Calu3 (cell line): ENCODE data around the gene CD80. TPM values are rescaled to one million over a fixed set of nuclear protein-coding genes. Genes with fewer than 3 reads are reported as not detected.

Source experiments
- Bru-seq: library from RNA; stranded (reverse); fragments of 400-500 nt; gene quantifications from one replicate; lab custom pipeline; 2021; lab: Mats Ljungman, UMichigan
- BruChase-seq, 2 experiments: library from RNA; stranded (reverse); fragments of 400-500 nt; gene quantifications; one replicate each; lab custom pipeline; 2021; lab: Mats Ljungman, UMichigan
- BruUV-seq: library from RNA; stranded (reverse); fragments of 400-500 nt; replicated peaks from 2 replicates; lab custom pipeline; 2021; lab: Mats Ljungman, UMichigan
- CTCF ChIA-PET: fragments of 300-600 bp; sonication (Branson Sonifier 250); formaldehyde crosslinking; loops from one replicate; lab custom pipeline; 2022; ENCODE audit warnings: antibody characterized with exemption; lab: Charles Lee
- DNase-seq: peaks from one replicate; pipeline ENCODE4 v3.0.0; 2022
- H3K27ac Mint-ChIP-seq: one replicate; pipeline ENCODE4 v1.8.0; 2022; ENCODE audit warnings: mixed read lengths; ENCODE audit not compliant: unreplicated experiment
- H3K27me3 Mint-ChIP-seq: one replicate; pipeline ENCODE4 v1.8.0; 2022; ENCODE audit warnings: mixed read lengths; ENCODE audit not compliant: unreplicated experiment
- H3K36me3 Mint-ChIP-seq: one replicate; pipeline ENCODE4 v1.8.0; 2022; ENCODE audit warnings: mild to moderate bottlenecking, moderate library complexity, mixed read lengths; ENCODE audit not compliant: insufficient read depth, unreplicated experiment
- H3K4me1 Mint-ChIP-seq: one replicate; pipeline ENCODE4 v1.8.0; 2022; ENCODE audit warnings: mild to moderate bottlenecking, low read depth, mixed read lengths; ENCODE audit not compliant: unreplicated experiment
- H3K4me3 Mint-ChIP-seq: one replicate; pipeline ENCODE4 v1.8.0; 2022; ENCODE audit warnings: mild to moderate bottlenecking, low read depth, moderate library complexity, mixed read lengths; ENCODE audit not compliant: unreplicated experiment
- H3K9me3 Mint-ChIP-seq: one replicate; pipeline ENCODE4 v1.8.0; 2022; ENCODE audit warnings: low read depth, mixed read lengths; ENCODE audit not compliant: unreplicated experiment
- intact Hi-C: fragments of 100-400 bp; cut with micrococcal nuclease; formaldehyde crosslinking; loops from one replicate; pipeline ENCODE4 v1.10.0; 2022; ENCODE audit not compliant: unreplicated experiment
- long read RNA-seq: library from polyadenylated mRNA; stranded (forward); transcript quantifications from one replicate; pipeline ENCODE4 v2.0.0, GENCODE V29; 2022
- total RNA-seq: library from RNA; stranded (reverse); gene quantifications from 2 replicates; pipeline ENCODE4 v1.2.3, GENCODE V29; 2022
- TF ChIP-seq, protein P1 (sequence below): fragments of 200-600 bp; IDR thresholded peaks from one replicate; pipeline ENCODE4 v1.8.0; 2022; ENCODE audit warnings: antibody characterized with exemption; ENCODE audit not compliant: unreplicated experiment

CD80 gene, protein sequence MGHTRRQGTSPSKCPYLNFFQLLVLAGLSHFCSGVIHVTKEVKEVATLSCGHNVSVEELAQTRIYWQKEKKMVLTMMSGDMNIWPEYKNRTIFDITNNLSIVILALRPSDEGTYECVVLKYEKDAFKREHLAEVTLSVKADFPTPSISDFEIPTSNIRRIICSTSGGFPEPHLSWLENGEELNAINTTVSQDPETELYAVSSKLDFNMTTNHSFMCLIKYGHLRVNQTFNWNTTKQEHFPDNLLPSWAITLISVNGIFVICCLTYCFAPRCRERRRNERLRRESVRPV
- total RNA-seq (not detected in 2 replicates), Bru-seq, nascent RNA (percentile 7 among the genes with signal in this experiment), BruChase-seq, experiment 1, labeled RNA remaining after a 6-hour chase (not detected), BruChase-seq, experiment 2, labeled RNA remaining after a 2-hour chase (not detected)
- long read RNA-seq = 0 reads

DNA sequence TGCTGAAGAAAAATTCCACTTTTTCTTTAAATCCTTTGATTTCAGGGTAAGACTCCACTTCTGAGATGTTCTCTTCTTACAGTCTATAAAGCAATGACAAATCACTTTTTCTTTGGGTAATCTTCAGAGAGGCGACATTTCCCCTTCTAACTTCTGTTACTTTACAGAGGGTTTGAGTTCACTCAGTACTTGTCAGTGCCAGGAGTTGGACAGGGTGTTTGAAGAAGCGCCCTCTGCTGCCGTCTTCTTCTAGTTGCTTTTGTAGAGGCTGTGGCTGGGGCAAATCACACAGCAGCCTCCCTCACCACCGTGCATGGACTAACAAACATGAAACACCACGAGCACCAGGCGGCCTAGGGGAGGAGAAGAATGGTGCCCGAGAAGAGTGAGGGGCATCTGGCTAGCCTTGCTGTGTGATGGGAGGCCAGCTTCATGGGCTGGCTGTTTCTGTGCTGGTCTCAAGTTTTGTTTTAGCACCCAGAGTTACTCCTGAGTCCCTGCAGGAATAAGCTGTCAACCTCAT, at the start of gene CD80:
Gene CD80, minus strand, starts transcription at position 174 of the 523 bp plus-strand sequence. CDS start 1,886 bp downstream, outside the sequence.
- no peaks in the 10 kb centered on the region for H3K9me3 Mint-ChIP-seq
- intact Hi-C loops = loop anchor here (1.0 kb wide), 1 partner anchor 284 kb away; no protein-coding TSS in a partner anchor
- no peak within 1 kb of the TSS for H3K4me3 Mint-ChIP-seq
- peak; percentile 62 for DNase-seq
- no peaks in the 10 kb centered on the region for H3K36me3 Mint-ChIP-seq
- no TSS peak for BruUV-seq
- H3K27me3 Mint-ChIP-seq = peaks cover 8% of the 10 kb centered on the region
- H3K27ac Mint-ChIP-seq = no peak within 1 kb of the TSS
- TF ChIP-seq, protein P1, sequence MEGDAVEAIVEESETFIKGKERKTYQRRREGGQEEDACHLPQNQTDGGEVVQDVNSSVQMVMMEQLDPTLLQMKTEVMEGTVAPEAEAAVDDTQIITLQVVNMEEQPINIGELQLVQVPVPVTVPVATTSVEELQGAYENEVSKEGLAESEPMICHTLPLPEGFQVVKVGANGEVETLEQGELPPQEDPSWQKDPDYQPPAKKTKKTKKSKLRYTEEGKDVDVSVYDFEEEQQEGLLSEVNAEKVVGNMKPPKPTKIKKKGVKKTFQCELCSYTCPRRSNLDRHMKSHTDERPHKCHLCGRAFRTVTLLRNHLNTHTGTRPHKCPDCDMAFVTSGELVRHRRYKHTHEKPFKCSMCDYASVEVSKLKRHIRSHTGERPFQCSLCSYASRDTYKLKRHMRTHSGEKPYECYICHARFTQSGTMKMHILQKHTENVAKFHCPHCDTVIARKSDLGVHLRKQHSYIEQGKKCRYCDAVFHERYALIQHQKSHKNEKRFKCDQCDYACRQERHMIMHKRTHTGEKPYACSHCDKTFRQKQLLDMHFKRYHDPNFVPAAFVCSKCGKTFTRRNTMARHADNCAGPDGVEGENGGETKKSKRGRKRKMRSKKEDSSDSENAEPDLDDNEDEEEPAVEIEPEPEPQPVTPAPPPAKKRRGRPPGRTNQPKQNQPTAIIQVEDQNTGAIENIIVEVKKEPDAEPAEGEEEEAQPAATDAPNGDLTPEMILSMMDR = peak; percentile 47
- CTCF ChIA-PET = interaction anchor here (0.8 kb wide), 1 partner anchor 677 kb away, joined by 3 read pairs; no protein-coding TSS in a partner anchor
- no peaks in the 10 kb centered on the region for H3K4me1 Mint-ChIP-seq

GRCh38 chr3:119608405-119609000, 49.1 kb upstream of the CD80 start:
- no peaks in the 10 kb centered on the region for H3K36me3 Mint-ChIP-seq
- no peak for DNase-seq
- peaks cover 53% of the 10 kb centered on the region for H3K27me3 Mint-ChIP-seq
- TF ChIP-seq, protein P1 = no peak
- no peaks in the 10 kb centered on the region for H3K4me1 Mint-ChIP-seq
- H3K9me3 Mint-ChIP-seq = no peaks in the 10 kb centered on the region
- no TSS peak for BruUV-seq
- CTCF ChIA-PET = interaction anchor here (1.5 kb wide), 1 partner anchor 15 kb away, joined by 3 read pairs; no protein-coding TSS in a partner anchor
- H3K4me3 Mint-ChIP-seq = no peak overlapping the region
- H3K27ac Mint-ChIP-seq = no peak overlapping the region
- intact Hi-C loops = no loop called here

DNA sequence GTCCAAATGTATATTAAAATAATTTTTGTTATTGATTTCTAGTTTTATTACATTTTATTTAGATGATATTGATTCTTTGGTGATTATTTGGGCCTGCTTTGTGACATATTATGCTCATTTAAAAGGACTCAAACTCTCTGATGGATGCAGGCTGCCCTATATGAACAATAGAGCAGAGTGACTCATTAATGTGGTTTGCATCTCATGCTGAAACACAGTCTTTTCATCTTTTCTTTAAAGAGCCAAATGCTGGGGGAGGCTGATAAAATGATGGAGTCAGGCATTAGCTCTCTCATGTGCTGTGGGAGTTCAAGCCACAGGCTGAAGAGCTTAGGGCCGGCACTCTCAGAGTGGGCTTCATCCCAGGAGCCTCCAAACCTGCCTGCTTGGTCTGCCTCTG, 45.5 kb upstream of the CD80 start:
- CTCF ChIA-PET = no interaction called here
- TF ChIP-seq, protein P1 = no peak
- Mint-ChIP-seq H3K36me3 (no peaks in the 10 kb centered on the region), H3K4me1 (no peaks in the 10 kb centered on the region), H3K9me3 (no peaks in the 10 kb centered on the region), H3K27ac (no peak overlapping the region), H3K4me3 (no peak overlapping the region), H3K27me3 (peaks cover 42% of the 10 kb centered on the region)
- DNase-seq = no peak
- BruUV-seq = no TSS peak
- intact Hi-C loops = no loop called here

GRCh38 chr3:119602676-119603075, 43.3 kb upstream of the CD80 start:
- H3K27me3 Mint-ChIP-seq = peaks cover 33% of the 10 kb centered on the region
- peaks cover 9% of the 10 kb centered on the region for H3K4me1 Mint-ChIP-seq
- no peak overlapping the region for H3K4me3 Mint-ChIP-seq
- H3K36me3 Mint-ChIP-seq = no peaks in the 10 kb centered on the region
- DNase-seq = no peak
- intact Hi-C loops = no loop called here
- no TSS peak for BruUV-seq
- no peak overlapping the region for H3K27ac Mint-ChIP-seq
- TF ChIP-seq, protein P1 = no peak
- CTCF ChIA-PET = no interaction called here
- H3K9me3 Mint-ChIP-seq = no peaks in the 10 kb centered on the region
